PC-9 (cell line): ENCODE measurements around the gene SRP14. TPM values are rescaled to one million over a fixed set of nuclear protein-coding genes. Genes with fewer than 3 reads are reported as not detected.

Source experiments
- BruUV-seq: library from RNA; stranded (reverse); fragments of 400-500 nt; replicated peaks from 2 replicates; lab custom pipeline; 2021; lab: Mats Ljungman, UMichigan
- CTCF ChIA-PET: fragments of 300-600 bp; sonication (Branson Sonifier 250); formaldehyde crosslinking; loops from one replicate; lab custom pipeline; 2022; ENCODE audit warnings: antibody characterized with exemption; lab: Charles Lee
- POLR2A ChIA-PET: fragments of 300-600 bp; sonication (Branson Sonifier 250); formaldehyde crosslinking; loops from one replicate; lab custom pipeline; 2022; ENCODE audit warnings: antibody characterized with exemption; ENCODE audit not compliant: unreplicated experiment; lab: Charles Lee
- DNase-seq, 2 experiments: peaks; one replicate each; pipeline versions ENCODE4 v3.0.0 to v3.0.0-alpha.2; 2015 to 2022; ENCODE audit warnings: mixed read lengths in 1 of 2
- H2AFZ ChIP-seq: fragments of 200-600 bp; sonication (generic); 2 replicates; pipeline ENCODE4 v1.8.1; 2017; ENCODE audit warnings: antibody characterized with exemption
- H3F3A ChIP-seq: fragments of 200-600 bp; sonication (generic); 2 replicates; pipeline ENCODE4 v1.8.1; 2017; ENCODE audit warnings: antibody characterized with exemption, mild to moderate bottlenecking, low read depth; ENCODE audit not compliant: insufficient read depth
- H3K27ac ChIP-seq: fragments of 200-600 bp; sonication (generic); 2 replicates; pipeline ENCODE4 v1.6.1; 2016; ENCODE audit warnings: mixed run types
- H3K27me3 ChIP-seq: fragments of 200-600 bp; sonication (generic); 2 replicates; pipeline ENCODE4 v1.6.1; 2016; ENCODE audit warnings: low read depth, mixed run types; ENCODE audit not compliant: insufficient read depth
- H3K36me3 ChIP-seq: fragments of 200-600 bp; sonication (generic); 2 replicates; pipeline ENCODE4 v1.6.1; 2016; ENCODE audit warnings: low read depth, mixed run types
- H3K4me1 ChIP-seq: fragments of 200-600 bp; sonication (generic); replicated peaks from 2 replicates; pipeline ENCODE4 v1.6.1; 2016; ENCODE audit warnings: mixed run types; ENCODE audit not compliant: insufficient read depth
- H3K4me2 ChIP-seq: fragments of 200-600 bp; sonication (generic); 2 replicates; pipeline ENCODE4 v1.6.1; 2017; ENCODE audit warnings: mixed run types
- H3K4me3 ChIP-seq: fragments of 200-600 bp; sonication (generic); 2 replicates; pipeline ENCODE4 v1.6.1; 2016; ENCODE audit warnings: mixed run types
- H3K79me2 ChIP-seq: fragments of 200-600 bp; sonication (generic); 2 replicates; pipeline ENCODE4 v1.6.1; 2017; ENCODE audit warnings: low read depth, mixed run types
- H3K9me2 ChIP-seq: fragments of 200-600 bp; sonication (generic); 2 replicates; pipeline ENCODE4 v1.8.1; 2017; ENCODE audit warnings: mild to moderate bottlenecking; ENCODE audit not compliant: insufficient read depth
- H3K9me3 ChIP-seq: fragments of 200-600 bp; sonication (generic); 2 replicates; pipeline ENCODE4 v1.8.1; 2016; ENCODE audit warnings: low read depth; ENCODE audit not compliant: insufficient read depth
- H4K20me1 ChIP-seq: fragments of 200-600 bp; sonication (generic); 2 replicates; pipeline ENCODE4 v1.8.1; 2017; ENCODE audit not compliant: insufficient read depth
- EZH2 ChIP-seq: fragments of 200-600 bp; sonication (generic); IDR thresholded peaks from 2 replicates; pipeline ENCODE4 v1.8.0; 2017; ENCODE audit warnings: antibody characterized with exemption, low read depth
- intact Hi-C: fragments of 100-400 bp; cut with micrococcal nuclease; formaldehyde crosslinking; loops from one replicate; pipeline ENCODE4 v1.10.0; 2022; ENCODE audit not compliant: unreplicated experiment
- total RNA-seq: library from RNA; stranded (reverse); gene quantifications from 2 replicates; pipeline ENCODE4 v1.2.3, GENCODE V29; 2021
- TF ChIP-seq, protein P1 (sequence below): fragments of 200-600 bp; sonication (generic); conservative IDR thresholded peaks from 2 replicates; pipeline ENCODE4 v1.6.1; 2017; ENCODE audit warnings: mixed run types, antibody characterized with exemption, mild to moderate bottlenecking, moderate library complexity

The SRP14 gene
- total RNA-seq, 1 experiment from 2014 or later = 196 TPM

DNA sequence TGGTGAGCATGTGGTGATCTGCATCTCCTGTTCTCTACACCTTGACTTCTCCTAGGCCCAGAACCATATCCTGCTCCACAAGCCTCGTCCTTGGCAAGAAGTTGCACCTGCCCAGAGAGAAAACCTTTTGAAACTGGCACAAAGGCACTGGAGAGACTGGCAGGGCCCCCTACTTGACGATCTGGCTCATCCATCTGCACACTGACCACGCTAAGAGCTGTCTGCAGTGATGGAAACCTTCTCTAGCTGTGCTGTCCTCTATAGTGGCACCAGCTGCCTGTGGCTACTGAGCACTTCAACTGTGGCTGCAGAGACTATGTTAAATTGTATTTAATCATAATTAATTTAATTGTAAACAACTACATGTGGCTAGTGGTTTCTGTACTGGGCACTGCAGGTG is 26.2 kb upstream of the SRP14 start:
- POLR2A ChIA-PET = interaction anchor here (0.7 kb wide), 1 partner anchor 174 kb away, joined by 5 read pairs; no protein-coding TSS in a partner anchor
- Histone ChIP-seq H3K27me3 (no peaks in the 10 kb centered on the region), H3K79me2 (no peaks in the 10 kb centered on the region), H3K4me3 (no peak overlapping the region), H2AFZ (no peak overlapping the region), H3F3A (peaks cover 17% of the 10 kb centered on the region; the same call in 1 of the 2 replicates), H3K4me1 (peaks cover 66% of the 10 kb centered on the region), H3K9me3 (no peaks in the 10 kb centered on the region), H3K4me2 (no peak overlapping the region), H4K20me1 (no peaks in the 10 kb centered on the region), H3K9me2 (no peaks in the 10 kb centered on the region), H3K36me3 (no peaks in the 10 kb centered on the region), H3K27ac (no peak overlapping the region)
- TF ChIP-seq, protein P1, sequence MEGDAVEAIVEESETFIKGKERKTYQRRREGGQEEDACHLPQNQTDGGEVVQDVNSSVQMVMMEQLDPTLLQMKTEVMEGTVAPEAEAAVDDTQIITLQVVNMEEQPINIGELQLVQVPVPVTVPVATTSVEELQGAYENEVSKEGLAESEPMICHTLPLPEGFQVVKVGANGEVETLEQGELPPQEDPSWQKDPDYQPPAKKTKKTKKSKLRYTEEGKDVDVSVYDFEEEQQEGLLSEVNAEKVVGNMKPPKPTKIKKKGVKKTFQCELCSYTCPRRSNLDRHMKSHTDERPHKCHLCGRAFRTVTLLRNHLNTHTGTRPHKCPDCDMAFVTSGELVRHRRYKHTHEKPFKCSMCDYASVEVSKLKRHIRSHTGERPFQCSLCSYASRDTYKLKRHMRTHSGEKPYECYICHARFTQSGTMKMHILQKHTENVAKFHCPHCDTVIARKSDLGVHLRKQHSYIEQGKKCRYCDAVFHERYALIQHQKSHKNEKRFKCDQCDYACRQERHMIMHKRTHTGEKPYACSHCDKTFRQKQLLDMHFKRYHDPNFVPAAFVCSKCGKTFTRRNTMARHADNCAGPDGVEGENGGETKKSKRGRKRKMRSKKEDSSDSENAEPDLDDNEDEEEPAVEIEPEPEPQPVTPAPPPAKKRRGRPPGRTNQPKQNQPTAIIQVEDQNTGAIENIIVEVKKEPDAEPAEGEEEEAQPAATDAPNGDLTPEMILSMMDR = no peak
- no peak for TF ChIP-seq EZH2
- intact Hi-C loops = no loop called here
- BruUV-seq = no TSS peak
- CTCF ChIA-PET = no interaction called here
- DNase-seq = no peak

DNA sequence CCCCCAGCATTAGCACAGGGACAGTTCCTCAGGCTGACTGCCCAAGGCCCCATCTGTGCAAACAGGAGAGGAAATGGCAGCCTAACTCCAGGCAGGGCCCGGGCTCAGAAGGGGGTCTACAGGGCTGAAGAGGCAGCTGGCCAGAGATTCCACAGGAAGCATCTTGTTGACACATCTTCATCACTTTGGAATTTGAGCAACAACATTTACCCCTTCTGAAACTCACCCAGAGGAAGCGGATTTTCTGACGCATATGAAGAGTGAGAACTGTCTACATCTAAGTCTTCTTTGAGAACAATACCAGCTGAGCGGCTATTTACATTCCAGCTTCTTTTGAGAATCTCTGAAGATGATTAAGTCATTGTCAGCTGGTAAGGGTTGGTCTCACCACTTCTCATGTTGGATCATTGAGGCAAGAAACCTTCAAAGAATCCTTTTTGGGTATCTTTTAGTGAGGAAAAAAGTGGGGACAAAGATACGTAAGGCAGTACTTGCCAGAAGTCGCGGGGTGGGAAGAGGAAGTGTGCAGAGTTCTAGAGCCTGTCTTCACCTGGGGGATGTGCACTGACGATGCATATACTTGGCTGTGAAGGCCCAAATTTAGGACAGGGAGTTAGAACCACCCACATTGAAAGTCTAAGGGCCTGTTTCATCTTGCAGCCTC is 25.4 kb upstream of the SRP14 start:
- no peaks in the 10 kb centered on the region for H3K27me3 ChIP-seq
- POLR2A ChIA-PET = interaction anchor here (0.7 kb wide), 1 partner anchor 166 kb away, joined by 5 read pairs; no protein-coding TSS in a partner anchor
- CTCF ChIA-PET = no interaction called here
- H4K20me1 ChIP-seq = no peaks in the 10 kb centered on the region
- H3K36me3 ChIP-seq = no peaks in the 10 kb centered on the region
- peaks cover 58% of the 10 kb centered on the region for H3K4me1 ChIP-seq
- TF ChIP-seq, protein P1 = no peak
- TF ChIP-seq EZH2 = no peak
- no peaks in the 10 kb centered on the region for H3K79me2 ChIP-seq
- BruUV-seq = no TSS peak
- no peaks in the 10 kb centered on the region for H3K9me2 ChIP-seq
- no peak overlapping the region for H3K4me3 ChIP-seq
- peaks cover 17% of the 10 kb centered on the region; the same call in 1 of the 2 replicates for H3F3A ChIP-seq
- H3K27ac ChIP-seq = peak overlapping the region; percentile 65
- peak overlapping the region; percentile 42 for H3K4me2 ChIP-seq
- no peaks in the 10 kb centered on the region for H3K9me3 ChIP-seq
- no peak overlapping the region for H2AFZ ChIP-seq
- intact Hi-C loops = no loop called here
- no peak for DNase-seq

DNA sequence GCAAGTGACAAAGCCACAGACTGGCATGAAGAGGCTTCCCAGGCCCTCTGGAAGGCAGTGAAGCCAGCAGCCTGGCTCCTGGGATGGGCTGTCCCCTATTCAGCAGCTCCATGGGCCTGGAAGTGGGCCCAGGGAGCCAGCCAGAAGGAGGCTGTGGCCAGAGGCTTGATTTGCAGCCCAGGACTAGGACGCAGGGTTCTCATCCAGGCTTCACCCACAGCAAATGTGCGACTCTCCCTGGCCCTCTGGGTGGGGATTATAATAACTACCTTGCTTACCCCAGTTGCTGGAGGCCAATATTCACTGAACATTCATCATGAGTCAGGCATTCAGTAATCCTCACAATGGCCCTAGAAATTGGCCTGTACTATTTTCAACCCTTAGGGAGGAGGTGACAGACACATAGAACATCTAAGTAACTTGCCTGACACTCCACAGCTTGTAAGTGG is 24.6 kb upstream of the SRP14 start:
- H3K4me2 ChIP-seq = peak overlapping the region; percentile 42
- CTCF ChIA-PET = interaction anchor here (0.5 kb wide), 1 partner anchor 33 kb away, joined by 4 read pairs; no protein-coding TSS in a partner anchor
- H2AFZ ChIP-seq = no peak overlapping the region
- TF ChIP-seq, protein P1 = no peak
- TF ChIP-seq EZH2 = no peak
- peaks cover 60% of the 10 kb centered on the region for H3K4me1 ChIP-seq
- BruUV-seq = no TSS peak
- no peaks in the 10 kb centered on the region for H3K27me3 ChIP-seq
- intact Hi-C loops = no loop called here
- peak overlapping the region; percentile 65 for H3K27ac ChIP-seq
- POLR2A ChIA-PET = interaction anchor here (0.7 kb wide), 1 partner anchor 167 kb away, joined by 5 read pairs; no protein-coding TSS in a partner anchor
- peak; percentile 51 to 74 for DNase-seq
- peaks cover 17% of the 10 kb centered on the region; the same call in 1 of the 2 replicates for H3F3A ChIP-seq
- no peaks in the 10 kb centered on the region for H3K9me3 ChIP-seq
- no peaks in the 10 kb centered on the region for H4K20me1 ChIP-seq
- H3K9me2 ChIP-seq = no peaks in the 10 kb centered on the region
- no peaks in the 10 kb centered on the region for H3K36me3 ChIP-seq
- no peak overlapping the region for H3K4me3 ChIP-seq
- H3K79me2 ChIP-seq = no peaks in the 10 kb centered on the region
